ENCODE results near the gene RRP36.
"Not testable (repeated sequence)": the region's sequence is repeated elsewhere in the genome, so short reads cannot be mapped to it uniquely, and the experiment has no call there.

Gene RRP36

GRCh38 chr6:42984001-42984923, 37.2 kb upstream of the RRP36 start, which contains the start of gene PPP2R5D:
Gene PPP2R5D (plus strand): TSS chr6:42984570. CDS start chr6:42984678, 108 bp downstream.
- peak within 1 kb of the TSS; percentile 90 for H3K4me3 ChIP-seq
- peaks cover 22% of the 10 kb centered on the region for H3K36me3 ChIP-seq
- H4K20me1 ChIP-seq = peaks cover 42% of the 10 kb centered on the region
- H3K27me3 ChIP-seq = no peaks in the 10 kb centered on the region
- no peaks in the 10 kb centered on the region for H3K9me3 ChIP-seq
- H3K9ac ChIP-seq = peak within 1 kb of the TSS; percentile 91
- TF ChIP-seq Cebpa-rat (IDR thresholded peaks at IDR 0.05) = no peak
- peaks cover 55% of the 10 kb centered on the region for H3K4me1 ChIP-seq
- peak within 1 kb of the TSS; percentile 92 for H3K27ac ChIP-seq
- peak within 1 kb of the TSS; percentile 95 for H3K4me2 ChIP-seq

- H4K20me1 ChIP-seq = peaks cover 48% of the 10 kb centered on the region
- H3K9me3 ChIP-seq = no peaks in the 10 kb centered on the region
- no peak for TF ChIP-seq Cebpa-rat (IDR thresholded peaks at IDR 0.05)
- H3K27ac ChIP-seq = peak overlapping the region; percentile 92
- no peaks in the 10 kb centered on the region for H3K27me3 ChIP-seq
- H3K4me1 ChIP-seq = peaks cover 48% of the 10 kb centered on the region
- H3K9ac ChIP-seq = peak overlapping the region; percentile 91
- H3K36me3 ChIP-seq = peaks cover 29% of the 10 kb centered on the region
- H3K4me3 ChIP-seq = peak overlapping the region; percentile 90
- peak overlapping the region; percentile 95 for H3K4me2 ChIP-seq
These were observed 36.4 kb upstream of the RRP36 start for GRCh38 chr6:42984924-42985475.

- peaks cover 57% of the 10 kb centered on the region for H3K36me3 ChIP-seq
- no peaks in the 10 kb centered on the region for H3K27me3 ChIP-seq
- peaks cover 42% of the 10 kb centered on the region for H3K4me1 ChIP-seq
- no peak for TF ChIP-seq Cebpa-rat (IDR thresholded peaks at IDR 0.05)
- H3K4me2 ChIP-seq = peak overlapping the region; percentile 95
- H3K4me3 ChIP-seq = no peak overlapping the region
- peaks cover 65% of the 10 kb centered on the region for H4K20me1 ChIP-seq
- no peaks in the 10 kb centered on the region for H3K9me3 ChIP-seq
- H3K9ac ChIP-seq = 0 out of 2 replicates have a peak overlapping the region, but pooled peaks have one; percentile 91
- no peak overlapping the region for H3K27ac ChIP-seq
These were observed 33.6 kb upstream of the RRP36 start for GRCh38 chr6:42987533-42988451.

GRCh38 chr6:42988486-42989020, 32.9 kb upstream of the RRP36 start:
- Histone ChIP-seq H3K27ac (no peak overlapping the region), H3K27me3 (no peaks in the 10 kb centered on the region)
- TF ChIP-seq Cebpa-rat (IDR thresholded peaks at IDR 0.05) = no peak

GRCh38 chr6:42989923-42990322, 31.5 kb upstream of the RRP36 start:
- Histone ChIP-seq H3K27ac (no peak overlapping the region), H3K4me1 (peaks cover 36% of the 10 kb centered on the region), H3K36me3 (peaks cover 79% of the 10 kb centered on the region), H3K9me3 (no peaks in the 10 kb centered on the region), H4K20me1 (peaks cover 74% of the 10 kb centered on the region), H3K4me2 (no peak overlapping the region), H3K9ac (no peak overlapping the region), H3K4me3 (no peak overlapping the region), H3K27me3 (no peaks in the 10 kb centered on the region)
- no peak for TF ChIP-seq Cebpa-rat (IDR thresholded peaks at IDR 0.05)

More at GRCh38 chr6:42988486-42989020, 32.9 kb upstream of the RRP36 start:
- Histone ChIP-seq H4K20me1 (peaks cover 66% of the 10 kb centered on the region), H3K4me2 (no peak overlapping the region), H3K4me1 (peaks cover 39% of the 10 kb centered on the region), H3K9ac (no peak overlapping the region), H3K9me3 (no peaks in the 10 kb centered on the region), H3K36me3 (peaks cover 65% of the 10 kb centered on the region), H3K4me3 (no peak overlapping the region)

GRCh38 chr6:42993445-42993844, 28.0 kb upstream of the RRP36 start:
- no peak overlapping the region for H3K4me3 ChIP-seq
- peaks cover 78% of the 10 kb centered on the region for H3K36me3 ChIP-seq
- H4K20me1 ChIP-seq = peaks cover 52% of the 10 kb centered on the region
- H3K27me3 ChIP-seq = no peaks in the 10 kb centered on the region
- no peak for TF ChIP-seq Cebpa-rat (IDR thresholded peaks at IDR 0.05)
- H3K4me2 ChIP-seq = no peak overlapping the region
- H3K4me1 ChIP-seq = 0 out of 2 replicates have a peak, but pooled peaks cover 2% of the 10 kb centered on the region
- H3K9me3 ChIP-seq = no peaks in the 10 kb centered on the region
- H3K27ac ChIP-seq = no peak overlapping the region
- no peak overlapping the region for H3K9ac ChIP-seq

- Histone ChIP-seq H3K4me1 (no peaks in the 10 kb centered on the region), H3K4me2 (no peak overlapping the region), H3K27me3 (no peaks in the 10 kb centered on the region), H3K9ac (no peak overlapping the region), H3K36me3 (peaks cover 74% of the 10 kb centered on the region), H4K20me1 (peaks cover 40% of the 10 kb centered on the region), H3K4me3 (no peak overlapping the region), H3K9me3 (no peaks in the 10 kb centered on the region), H3K27ac (no peak overlapping the region)
- TF ChIP-seq Cebpa-rat (IDR thresholded peaks at IDR 0.05) = no peak
These were observed 24.9 kb upstream of the RRP36 start for GRCh38 chr6:42996513-42996912.

- not testable (repeated sequence) for H3K27me3 ChIP-seq, H3K9me3 ChIP-seq, H3K4me2 ChIP-seq, H3K4me3 ChIP-seq, H3K4me1 ChIP-seq, H3K9ac ChIP-seq, H3K27ac ChIP-seq
- Histone ChIP-seq H4K20me1 (peaks cover 48% of the 10 kb centered on the region), H3K36me3 (peaks cover 74% of the 10 kb centered on the region)
These were observed 23.2 kb upstream of the RRP36 start for GRCh38 chr6:42998205-42998604.

GRCh38 chr6:43001843-43002242, 19.6 kb upstream of the RRP36 start:
- peaks cover 78% of the 10 kb centered on the region for H3K36me3 ChIP-seq
- no peak overlapping the region for H3K27ac ChIP-seq
- no peaks in the 10 kb centered on the region for H3K9me3 ChIP-seq
- H4K20me1 ChIP-seq = peaks cover 27% of the 10 kb centered on the region; the same call in 1 of the 2 replicates
- no peaks in the 10 kb centered on the region for H3K27me3 ChIP-seq
- H3K4me2 ChIP-seq = no peak overlapping the region
- no peak for TF ChIP-seq Cebpa-rat (IDR thresholded peaks at IDR 0.05)
- no peaks in the 10 kb centered on the region for H3K4me1 ChIP-seq
- H3K9ac ChIP-seq = no peak overlapping the region
- H3K4me3 ChIP-seq = no peak overlapping the region

Data from BLaER1 (cell line).